Heart left ventricle (tissue), 13 donors: ENCODE measurements around the gene CSMD2.

Source experiments
- POLR2A ChIP-seq, 2 donors: fragments of 450-650 bp; IDR thresholded peaks; one replicate each; pipeline ENCODE4 v1.6.1; 2017; ENCODE audit warnings: antibody characterized with exemption in 2 of 2, mild to moderate bottlenecking in 2 of 2, moderate library complexity in 2 of 2
- TF ChIP-seq, protein P1 (sequence below), 12 donors: fragments of 200-600 bp; sonication (generic) in 4 of 12; IDR thresholded peaks; one replicate each; pipeline versions ENCODE4 v1.5.0 to v1.8.0; 2018 to 2022; ENCODE audit warnings: antibody characterized with exemption in 12 of 12, mild to moderate bottlenecking in 5 of 12
- donor health status: ischemic (EF 13 %, LVEDD 7.1; RV severe dilation, severe dysfunction).
- donor health status: DM: no; HTN: yes; CAD: no.
- donor health status: DM: no; HTN: no; CAD: no.
- donor health status: ischemic (EF 25% LVEDD 6.9; RV normal size, moderate dysfunction).
- donor health status: ischemic (EF 25% LVEDD 5.7; RV mildly dilated, moderate dysfunction).
- donor health status: ischemic (EF 35%, LVEDD 5.7; RV mildly dilated, moderate dysfunction).
- donor health status: nonischemic (EF 11% LVEDD 7.7; RV severe dilation, severe dysfunction).
- donor health status: DM: yes; HTN: yes; CAD: no.
- donor health status: PGD.
- donor health status: ischemic (EF 29% LVEDD 5.4; RV normal size, mild dysfunction).
- donor health status: nonischemic (EF 23%, LVEDD 6.1; RV moderate dilation, normal function).

DNA sequence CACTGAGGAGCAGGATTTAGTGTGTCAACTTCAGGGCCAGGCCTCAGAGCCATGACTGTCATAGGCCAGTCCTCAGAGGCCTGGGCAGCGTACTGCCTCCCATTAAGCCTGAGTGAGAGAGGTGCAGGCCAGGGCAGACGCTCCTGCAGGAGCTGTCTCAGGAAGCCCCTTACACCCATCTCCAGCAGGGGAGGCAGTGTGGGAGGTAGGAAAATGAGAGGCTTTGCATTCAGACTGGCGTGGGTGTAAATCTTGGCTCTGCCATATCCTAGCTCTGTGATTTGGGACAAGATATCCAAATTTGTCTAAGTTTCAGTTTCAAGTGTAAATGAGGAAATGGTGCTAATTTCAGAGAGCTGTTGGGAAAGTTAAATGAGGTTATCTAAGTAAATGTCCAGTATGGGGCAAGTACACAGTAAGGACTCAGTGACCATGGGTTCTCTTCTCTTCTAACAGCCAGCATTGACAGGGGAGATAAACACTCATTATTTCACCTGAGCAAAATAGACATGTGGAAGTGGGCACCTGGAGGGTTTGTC, 508.5 kb downstream of the CSMD2 start:
- TF ChIP-seq, protein P1, sequence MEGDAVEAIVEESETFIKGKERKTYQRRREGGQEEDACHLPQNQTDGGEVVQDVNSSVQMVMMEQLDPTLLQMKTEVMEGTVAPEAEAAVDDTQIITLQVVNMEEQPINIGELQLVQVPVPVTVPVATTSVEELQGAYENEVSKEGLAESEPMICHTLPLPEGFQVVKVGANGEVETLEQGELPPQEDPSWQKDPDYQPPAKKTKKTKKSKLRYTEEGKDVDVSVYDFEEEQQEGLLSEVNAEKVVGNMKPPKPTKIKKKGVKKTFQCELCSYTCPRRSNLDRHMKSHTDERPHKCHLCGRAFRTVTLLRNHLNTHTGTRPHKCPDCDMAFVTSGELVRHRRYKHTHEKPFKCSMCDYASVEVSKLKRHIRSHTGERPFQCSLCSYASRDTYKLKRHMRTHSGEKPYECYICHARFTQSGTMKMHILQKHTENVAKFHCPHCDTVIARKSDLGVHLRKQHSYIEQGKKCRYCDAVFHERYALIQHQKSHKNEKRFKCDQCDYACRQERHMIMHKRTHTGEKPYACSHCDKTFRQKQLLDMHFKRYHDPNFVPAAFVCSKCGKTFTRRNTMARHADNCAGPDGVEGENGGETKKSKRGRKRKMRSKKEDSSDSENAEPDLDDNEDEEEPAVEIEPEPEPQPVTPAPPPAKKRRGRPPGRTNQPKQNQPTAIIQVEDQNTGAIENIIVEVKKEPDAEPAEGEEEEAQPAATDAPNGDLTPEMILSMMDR (IDR thresholded peaks at IDR 0.05), result no peak
- no peak for TF ChIP-seq POLR2A (IDR thresholded peaks at IDR 0.05)
